PC-3 (cell line): ENCODE measurements around the gene MDC1.

Source experiments
- CTCF ChIP-seq: fragments of 300-600 bp; sonication (generic); conservative IDR thresholded peaks from 2 replicates; pipeline ENCODE4 v1.5.1; 2017; ENCODE audit warnings: antibody characterized with exemption, low read depth, mild to moderate bottlenecking, low read length
- EZH2 ChIP-seq: fragments of 300-600 bp; sonication (generic); IDR thresholded peaks from one replicate; pipeline ENCODE4 v1.6.1; 2017; ENCODE audit warnings: antibody characterized with exemption, mild to moderate bottlenecking, low read length; ENCODE audit not compliant: unreplicated experiment
- EZH2phosphoT487 ChIP-seq: fragments of 300-600 bp; sonication (generic); IDR thresholded peaks from 2 replicates; pipeline ENCODE4 v1.6.1; 2018; ENCODE audit warnings: mild to moderate bottlenecking, antibody characterized with exemption, low read length, borderline replicate concordance

GRCh38 chr6:30757261-30757904 lies 40.3 kb upstream of the MDC1 start:
- TF ChIP-seq EZH2 (no peak), CTCF (no peak), EZH2phosphoT487 (no peak)
